Chondrocyte (in vitro differentiated cells): ENCODE measurements around the gene STX1A. TPM values are rescaled to one million over a fixed set of nuclear protein-coding genes. Genes with fewer than 3 reads are reported as not detected.

Source experiments
- DNase-seq: peaks from one replicate; pipeline ENCODE4 v3.0.0; 2021; ENCODE audit warnings: mixed read lengths, low spot score
- H3K27ac Mint-ChIP-seq: one replicate; pipeline ENCODE4 v1.8.0; 2021; ENCODE audit warnings: mild to moderate bottlenecking, moderate library complexity, mixed read lengths; ENCODE audit not compliant: unreplicated experiment
- H3K27me3 Mint-ChIP-seq: 2 replicates; pipeline ENCODE4 v1.8.0; 2021; ENCODE audit warnings: low read depth, mixed read lengths
- H3K36me3 Mint-ChIP-seq: 2 replicates; pipeline ENCODE4 v1.8.0; 2021; ENCODE audit warnings: low read depth, mixed read lengths
- H3K4me1 Mint-ChIP-seq: 2 replicates; pipeline ENCODE4 v1.8.0; 2021; ENCODE audit warnings: low read depth, mild to moderate bottlenecking, mixed read lengths
- H3K4me3 Mint-ChIP-seq: one replicate; pipeline ENCODE4 v1.8.0; 2021; ENCODE audit warnings: mild to moderate bottlenecking, moderate library complexity, mixed read lengths; ENCODE audit not compliant: unreplicated experiment
- H3K9me3 Mint-ChIP-seq: 2 replicates; pipeline ENCODE4 v1.8.0; 2021; ENCODE audit warnings: low read depth, mixed read lengths
- total RNA-seq: library from RNA; stranded (reverse); gene quantifications from 3 replicates; pipeline ENCODE4 v1.2.1, GENCODE V29; 2021
- TF ChIP-seq, protein P1 (sequence below): fragments of 200-600 bp; sonication (generic); IDR thresholded peaks from 2 replicates; pipeline ENCODE4 v1.5.0; 2021; ENCODE audit warnings: antibody characterized with exemption, mild to moderate bottlenecking, moderate library complexity

STX1A gene
- total RNA-seq, 1 donor from 2014 or later = 20.9 TPM

GRCh38 chr7:73742753-73743641, 23.5 kb upstream of the STX1A start:
- Mint-ChIP-seq H3K4me3 (no peak overlapping the region), H3K27ac (peak overlapping the region; percentile 3), H3K9me3 (no peaks in the 10 kb centered on the region), H3K4me1 (peaks cover 19% of the 10 kb centered on the region), H3K36me3 (peaks cover 3% of the 10 kb centered on the region), H3K27me3 (no peaks in the 10 kb centered on the region)
- TF ChIP-seq, protein P1, sequence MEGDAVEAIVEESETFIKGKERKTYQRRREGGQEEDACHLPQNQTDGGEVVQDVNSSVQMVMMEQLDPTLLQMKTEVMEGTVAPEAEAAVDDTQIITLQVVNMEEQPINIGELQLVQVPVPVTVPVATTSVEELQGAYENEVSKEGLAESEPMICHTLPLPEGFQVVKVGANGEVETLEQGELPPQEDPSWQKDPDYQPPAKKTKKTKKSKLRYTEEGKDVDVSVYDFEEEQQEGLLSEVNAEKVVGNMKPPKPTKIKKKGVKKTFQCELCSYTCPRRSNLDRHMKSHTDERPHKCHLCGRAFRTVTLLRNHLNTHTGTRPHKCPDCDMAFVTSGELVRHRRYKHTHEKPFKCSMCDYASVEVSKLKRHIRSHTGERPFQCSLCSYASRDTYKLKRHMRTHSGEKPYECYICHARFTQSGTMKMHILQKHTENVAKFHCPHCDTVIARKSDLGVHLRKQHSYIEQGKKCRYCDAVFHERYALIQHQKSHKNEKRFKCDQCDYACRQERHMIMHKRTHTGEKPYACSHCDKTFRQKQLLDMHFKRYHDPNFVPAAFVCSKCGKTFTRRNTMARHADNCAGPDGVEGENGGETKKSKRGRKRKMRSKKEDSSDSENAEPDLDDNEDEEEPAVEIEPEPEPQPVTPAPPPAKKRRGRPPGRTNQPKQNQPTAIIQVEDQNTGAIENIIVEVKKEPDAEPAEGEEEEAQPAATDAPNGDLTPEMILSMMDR = no peak
- DNase-seq = no peak

- TF ChIP-seq, protein P1 = no peak
- Mint-ChIP-seq H3K36me3 (peaks cover 3% of the 10 kb centered on the region), H3K4me3 (no peak overlapping the region), H3K27ac (peak overlapping the region; percentile 41), H3K27me3 (no peaks in the 10 kb centered on the region), H3K9me3 (no peaks in the 10 kb centered on the region), H3K4me1 (peaks cover 24% of the 10 kb centered on the region)
- DNase-seq = no peak
Measured at GRCh38 chr7:73742338-73742752, 22.9 kb upstream of the STX1A start.

GRCh38 chr7:73741600-73741999, 22.1 kb upstream of the STX1A start:
- H3K9me3 Mint-ChIP-seq = no peaks in the 10 kb centered on the region
- DNase-seq = no peak
- no peak overlapping the region for H3K27ac Mint-ChIP-seq
- TF ChIP-seq, protein P1 = no peak
- H3K4me3 Mint-ChIP-seq = no peak overlapping the region
- H3K36me3 Mint-ChIP-seq = peaks cover 3% of the 10 kb centered on the region
- peaks cover 24% of the 10 kb centered on the region for H3K4me1 Mint-ChIP-seq
- no peaks in the 10 kb centered on the region for H3K27me3 Mint-ChIP-seq

DNA sequence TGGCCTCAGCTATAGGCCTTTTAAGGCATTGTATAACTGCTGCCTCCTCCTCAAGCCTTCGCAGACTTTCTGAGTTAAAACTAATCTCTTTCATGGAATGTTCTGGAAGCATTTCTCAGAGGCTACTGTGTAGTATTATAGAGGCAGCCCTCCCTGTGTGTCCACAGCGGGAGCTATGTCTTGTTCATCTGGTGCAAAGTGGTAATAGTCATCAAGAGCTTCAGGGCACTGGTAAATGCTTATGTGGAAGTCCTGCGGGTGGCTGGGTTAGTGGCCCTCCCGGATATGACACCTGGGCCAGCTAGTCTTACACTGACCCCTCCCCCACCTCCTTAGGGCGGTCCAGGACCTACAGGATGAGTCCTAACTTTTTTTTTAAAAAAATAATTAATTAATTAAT, 21.3 kb upstream of the STX1A start:
- H3K4me3 Mint-ChIP-seq = no peak overlapping the region
- DNase-seq = no peak
- no peaks in the 10 kb centered on the region for H3K27me3 Mint-ChIP-seq
- no peak overlapping the region for H3K27ac Mint-ChIP-seq
- H3K9me3 Mint-ChIP-seq = no peaks in the 10 kb centered on the region
- peaks cover 2% of the 10 kb centered on the region for H3K36me3 Mint-ChIP-seq
- H3K4me1 Mint-ChIP-seq = peaks cover 24% of the 10 kb centered on the region
- TF ChIP-seq, protein P1 = no peak

GRCh38 chr7:73740212-73740611, 20.7 kb upstream of the STX1A start:
- TF ChIP-seq, protein P1 = no peak
- no peak overlapping the region for H3K4me3 Mint-ChIP-seq

More at GRCh38 chr7:73740212-73740611, 20.7 kb upstream of the STX1A start:
- H3K36me3 Mint-ChIP-seq = peaks cover 2% of the 10 kb centered on the region
- no peak for DNase-seq
- no peak overlapping the region for H3K27ac Mint-ChIP-seq
- peaks cover 25% of the 10 kb centered on the region for H3K4me1 Mint-ChIP-seq
- no peaks in the 10 kb centered on the region for H3K9me3 Mint-ChIP-seq
- no peaks in the 10 kb centered on the region for H3K27me3 Mint-ChIP-seq
